Right ventricle myocardium superior (tissue), 1 donor: ENCODE results near the gene FAM110C. TPM values are rescaled to one million over a fixed set of nuclear protein-coding genes. Genes with fewer than 3 reads are reported as not detected.
"Not testable (repeated sequence)": the region's sequence is repeated elsewhere in the genome, so short reads cannot be mapped to it uniquely, and the experiment has no call there.

Source experiments
- ATAC-seq: fragments of 200-7000 bp; cut with Tn5 transposase; one replicate; pipeline ENCODE4 v1.9.1; 2020; ENCODE audit warnings: mild to moderate bottlenecking; ENCODE audit not compliant: poor library complexity
- DNase-seq: peaks from one replicate; pipeline ENCODE4 v3.0.0-alpha.2; 2020
- intact Hi-C: fragments of 100-400 bp; cut with DNase I; formaldehyde crosslinking; loops from one replicate; pipeline ENCODE4 v1.11.2; 2022
- total RNA-seq: library from RNA; stranded (reverse); fragmentation: NEBNext Ultra II Directional; extraction: Animal tissue kit (Norgen Biotek cat#: 25700); gene quantifications from one replicate; pipeline ENCODE4 v1.2.1, GENCODE V29; 2021
- donor health status: DM: no; HTN: yes; CAD: no; lungs with severe emphysema.

Gene FAM110C
- total RNA-seq, 1 donor from 2014 or later: 1.9 TPM

DNA sequence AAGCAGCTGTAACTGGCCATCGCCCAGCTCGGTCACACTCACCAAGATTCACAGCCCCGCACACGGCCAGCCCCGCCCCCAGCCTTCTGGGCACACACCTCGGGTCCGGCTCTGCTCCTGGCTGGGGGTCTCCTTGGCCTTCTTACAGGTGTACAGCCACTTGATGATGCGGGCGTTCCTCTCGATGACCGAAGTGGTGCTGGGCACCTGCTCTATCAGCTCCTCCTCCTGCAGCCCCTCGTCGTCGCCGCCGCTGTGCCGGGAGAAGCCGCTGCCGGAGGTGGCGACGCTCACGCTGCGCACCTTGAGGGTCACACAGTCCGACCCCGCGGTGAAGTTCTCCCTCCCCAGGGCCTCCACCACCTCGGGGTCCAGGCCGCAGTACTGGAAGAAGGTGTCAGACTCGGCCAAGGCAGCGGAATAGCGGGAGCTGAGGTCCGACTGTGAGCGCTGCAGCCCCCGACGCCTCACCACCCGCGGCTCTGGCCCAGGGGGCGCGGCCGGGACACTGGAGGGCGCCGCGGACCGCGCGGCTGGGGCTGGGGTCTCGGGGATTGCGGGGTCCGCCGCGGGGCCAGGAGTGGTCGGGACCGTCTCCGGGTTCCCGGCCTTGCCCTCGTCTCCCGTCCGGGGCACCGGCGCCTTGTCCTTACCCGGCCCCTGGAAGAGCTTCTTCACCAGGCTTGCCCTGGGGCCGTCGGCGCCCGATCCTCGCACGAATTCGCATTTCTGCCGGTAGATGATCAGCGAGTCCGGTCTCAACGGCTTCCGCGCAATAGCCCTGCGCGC lies 769 bp downstream of the FAM110C start:
- intact Hi-C loops: no loop called here
- no peak for ATAC-seq
- no peak for DNase-seq

DNA sequence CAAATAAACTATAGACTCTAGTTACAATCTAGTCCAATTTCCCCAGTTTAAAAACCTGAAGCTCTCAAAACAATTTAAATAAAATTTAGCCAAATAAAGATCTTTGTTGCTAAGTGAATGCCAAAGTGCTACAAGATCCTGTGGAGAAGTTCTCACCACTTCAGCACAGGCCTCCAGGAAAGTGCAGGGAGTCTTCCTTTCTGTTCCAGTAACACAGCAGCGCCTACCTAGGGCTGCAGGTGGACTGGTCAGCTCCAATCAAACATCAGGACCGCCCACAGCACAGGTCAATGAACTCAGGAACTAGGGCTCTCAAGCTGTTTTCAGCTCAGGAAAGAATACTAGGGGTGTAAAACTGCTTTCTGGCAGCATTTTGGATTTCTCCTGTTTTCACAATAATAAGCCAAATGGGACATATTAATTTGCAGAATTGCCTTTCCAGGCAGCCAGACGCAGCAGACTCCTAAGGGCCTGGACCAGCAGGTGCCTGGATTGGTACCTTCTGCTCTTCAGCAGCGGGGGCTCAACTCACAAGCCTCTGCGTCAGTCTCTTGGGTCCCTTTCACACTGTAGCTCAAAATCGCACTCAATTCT lies 1.5 kb downstream of the FAM110C start:
- intact Hi-C loops: no loop called here
- DNase-seq: no peak
- ATAC-seq: no peak

DNA sequence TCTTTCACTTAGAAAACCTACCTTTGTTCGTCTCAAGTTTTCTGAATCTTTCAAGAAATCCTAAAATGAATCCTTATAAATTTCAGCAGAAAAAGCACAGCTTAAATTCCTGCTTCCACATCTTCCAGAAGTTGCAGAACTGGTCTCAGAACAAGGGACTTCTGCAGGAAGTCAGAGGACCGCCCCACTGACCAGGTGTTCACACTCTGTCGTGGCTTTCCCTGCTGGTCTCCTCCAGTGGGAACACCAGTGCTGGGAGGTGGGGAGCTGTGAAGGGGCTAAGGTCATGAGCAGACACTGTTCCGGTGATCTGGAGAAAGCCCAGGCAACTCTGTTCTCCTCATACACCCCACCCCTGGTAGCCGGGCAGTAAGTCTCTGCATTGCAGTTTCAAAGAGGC lies 3.5 kb downstream of the FAM110C start:
- ATAC-seq (no peak), DNase-seq (no peak)
- intact Hi-C loops: no loop called here

DNA sequence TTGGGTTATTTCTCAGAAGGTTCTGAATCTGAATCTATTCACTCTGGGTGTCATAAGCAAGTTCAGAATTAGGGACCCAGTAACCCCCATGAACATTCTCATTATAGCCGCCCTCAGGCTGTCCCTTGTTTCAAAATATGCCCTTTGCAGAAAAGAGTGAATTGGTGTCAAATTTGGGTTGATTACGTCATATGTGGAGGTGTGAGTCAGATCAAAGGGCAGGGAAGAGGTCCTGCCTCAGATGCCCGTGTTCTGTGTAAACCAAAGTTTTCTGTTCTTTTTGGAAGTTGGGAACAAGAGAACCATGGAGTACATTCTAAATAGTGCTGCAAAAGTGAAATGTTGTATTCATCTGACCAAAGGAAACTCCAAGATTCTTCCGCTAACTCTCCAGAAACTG lies 5.8 kb downstream of the FAM110C start:
- no peak for DNase-seq
- intact Hi-C loops: no loop called here
- no peak for ATAC-seq

DNA sequence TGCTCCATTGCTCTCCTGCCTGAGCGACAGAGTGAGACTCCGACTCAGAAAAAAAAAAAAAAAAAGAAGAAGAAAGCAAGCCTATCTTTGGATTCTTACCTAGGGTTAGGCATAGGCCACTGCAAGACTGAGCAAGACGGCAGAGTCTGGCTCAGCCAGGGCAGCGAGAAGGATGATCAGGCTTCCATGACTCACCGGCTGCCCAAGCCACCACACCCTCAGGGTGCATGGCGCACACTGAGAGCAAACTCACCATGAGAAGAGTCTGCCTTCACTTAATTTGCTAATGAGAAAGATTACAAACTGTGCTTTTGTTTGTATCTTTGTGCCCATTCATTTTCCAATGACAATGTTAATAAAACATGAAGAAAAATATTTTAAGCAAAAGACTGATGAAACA lies 8.2 kb downstream of the FAM110C start:
- DNase-seq (no peak), ATAC-seq (no peak)
- intact Hi-C loops: no loop called here

DNA sequence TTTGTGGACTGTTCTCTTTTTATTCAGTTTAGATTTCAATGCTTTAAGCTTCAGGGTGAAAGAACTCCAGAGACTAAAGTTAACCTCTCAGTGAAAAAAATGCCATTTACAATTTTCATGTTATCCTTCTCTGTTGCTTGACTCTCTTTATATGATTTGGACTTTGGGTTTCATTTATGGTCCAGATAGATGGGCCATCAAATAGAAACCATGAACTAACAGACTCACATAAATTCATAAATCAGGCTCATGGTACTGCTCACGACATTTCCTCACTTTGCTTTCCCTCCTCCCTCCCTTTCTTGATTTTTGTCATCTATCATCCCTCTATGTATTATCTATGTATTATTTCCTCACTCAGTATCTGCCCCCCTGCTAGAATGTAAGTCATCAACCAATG lies 10.0 kb downstream of the FAM110C start:
- ATAC-seq: no peak
- no peak for DNase-seq
- intact Hi-C loops: no loop called here

DNA sequence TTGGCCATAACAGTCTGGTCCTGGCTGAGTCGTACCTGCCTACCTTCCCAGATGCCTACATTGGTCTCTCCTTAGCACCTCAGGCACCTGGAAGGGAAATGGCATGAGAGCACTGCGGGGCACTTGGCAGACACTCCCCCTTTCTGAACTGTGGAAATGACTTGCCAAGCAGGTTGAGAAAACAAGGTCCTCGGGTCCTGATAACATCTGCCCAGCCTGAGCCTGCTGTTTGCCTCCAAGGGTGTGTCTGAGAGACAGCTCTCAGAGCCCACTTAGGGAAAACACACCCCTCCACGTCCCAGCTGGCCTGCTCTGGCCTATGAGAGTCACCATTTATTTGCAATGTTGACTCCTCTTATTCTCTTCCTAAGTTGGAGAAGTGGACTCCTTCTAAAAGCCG lies 10.5 kb downstream of the FAM110C start:
- DNase-seq (no peak), ATAC-seq (peak; percentile 22)
- intact Hi-C loops: no loop called here

DNA sequence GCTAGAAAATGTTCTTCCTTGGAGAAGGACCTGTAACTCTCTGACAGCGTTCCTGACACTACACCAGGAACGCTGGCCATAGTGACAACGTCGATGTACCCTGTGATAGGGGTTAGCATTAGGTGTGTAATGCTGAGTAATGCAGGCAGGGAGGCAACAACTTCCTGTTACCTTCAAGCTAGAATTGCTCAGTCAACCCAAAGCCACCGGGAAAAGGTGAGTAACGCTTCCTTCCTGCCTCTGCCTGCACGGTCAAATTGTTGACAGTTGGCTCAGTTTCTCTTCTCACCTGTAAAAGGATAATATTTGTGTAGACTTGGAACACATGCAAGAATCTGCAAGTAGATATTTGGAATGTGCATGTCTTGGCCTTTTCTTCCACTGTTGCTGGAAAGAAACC lies 12.7 kb downstream of the FAM110C start:
- ATAC-seq: no peak
- intact Hi-C loops: no loop called here
- no peak for DNase-seq

DNA sequence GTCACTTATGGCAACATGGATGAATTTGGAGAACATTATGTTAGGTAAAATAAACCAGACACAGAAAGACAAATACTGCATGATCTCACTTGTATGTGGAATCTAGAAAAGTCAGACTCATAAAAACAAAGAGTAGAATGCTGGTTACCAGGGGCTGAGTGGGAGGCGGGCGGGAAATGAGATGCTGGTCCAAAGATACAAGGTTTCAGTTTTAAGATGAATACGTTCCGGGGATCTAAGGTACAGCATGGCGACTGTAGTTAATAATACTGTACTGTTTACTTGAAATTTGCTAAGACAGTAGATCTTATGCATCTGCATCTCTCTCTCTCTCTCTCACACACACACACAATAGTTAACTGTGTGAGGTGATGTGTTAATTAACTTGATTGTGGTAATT lies 14.2 kb downstream of the FAM110C start:
- intact Hi-C loops: no loop called here
- no peak for ATAC-seq
- DNase-seq: no peak

DNA sequence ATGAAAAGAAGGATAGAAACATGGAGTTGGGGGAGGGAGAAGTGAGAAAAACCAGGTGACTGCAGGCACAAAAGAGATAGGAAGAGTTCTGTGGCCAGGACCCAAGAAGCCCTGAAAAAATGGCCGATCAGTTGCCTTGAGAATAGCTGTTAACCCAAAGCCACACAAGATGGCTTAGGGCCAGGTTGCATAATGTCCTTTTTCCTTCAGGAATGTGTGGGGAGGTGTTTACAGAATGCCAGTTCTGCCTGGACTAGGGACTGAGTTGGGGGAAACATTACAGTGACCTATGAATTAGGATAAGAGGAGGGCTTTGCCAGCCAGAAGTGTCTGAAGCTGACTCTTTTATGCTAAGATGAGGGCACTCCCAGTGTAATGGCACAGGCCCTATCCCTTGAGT lies 17.1 kb downstream of the FAM110C start:
- ATAC-seq (no peak), DNase-seq (no peak)
- intact Hi-C loops: no loop called here

DNA sequence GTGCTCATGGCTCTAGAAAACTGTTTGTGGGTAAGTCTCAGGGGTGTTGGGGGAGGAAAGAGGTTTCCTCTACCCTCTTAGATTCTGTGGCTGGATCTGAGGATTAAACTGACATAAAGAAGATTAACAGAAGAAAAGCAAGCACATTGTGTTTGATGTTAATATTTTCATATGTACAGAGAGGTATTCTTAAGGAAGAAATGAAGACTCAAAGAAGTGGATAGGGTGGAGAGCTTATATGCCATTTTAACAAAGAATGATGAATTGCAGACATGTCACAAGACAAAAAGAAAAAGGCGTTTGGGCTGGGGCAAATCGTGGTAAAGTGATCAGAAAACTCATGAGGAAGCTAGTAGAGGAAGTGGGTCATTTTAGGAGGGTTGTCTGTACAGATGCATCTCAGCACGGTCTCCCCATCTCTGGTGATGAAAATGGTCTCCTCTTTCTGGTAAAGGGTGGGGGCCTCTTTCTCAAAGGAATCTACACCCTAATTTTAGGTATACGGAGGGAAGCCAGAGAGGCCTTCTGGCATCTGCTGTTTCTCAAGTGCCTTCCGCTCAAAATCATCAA lies 17.8 kb downstream of the FAM110C start:
- intact Hi-C loops: no loop called here
- DNase-seq (no peak), ATAC-seq (no peak)

DNA sequence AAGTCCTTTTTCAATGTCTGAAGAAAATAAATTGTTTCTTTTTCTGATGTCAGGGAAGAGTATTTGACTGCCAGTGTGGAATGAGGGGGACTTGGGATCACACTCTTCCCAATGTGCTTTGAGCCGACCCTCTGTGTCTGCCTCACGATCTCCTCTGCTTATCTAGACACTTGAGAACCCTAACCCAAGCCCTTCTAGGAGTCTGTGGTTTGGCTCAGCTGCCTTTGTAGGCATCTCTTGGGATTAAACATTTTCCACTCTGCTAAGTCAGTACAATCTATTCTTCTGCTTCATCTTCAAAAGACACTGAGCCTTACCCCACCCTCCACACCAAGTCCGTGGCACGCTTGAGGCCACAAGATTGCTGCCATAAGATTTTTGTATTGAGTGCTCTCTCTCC lies 19.4 kb downstream of the FAM110C start:
- DNase-seq (no peak), ATAC-seq (no peak)
- intact Hi-C loops: no loop called here

DNA sequence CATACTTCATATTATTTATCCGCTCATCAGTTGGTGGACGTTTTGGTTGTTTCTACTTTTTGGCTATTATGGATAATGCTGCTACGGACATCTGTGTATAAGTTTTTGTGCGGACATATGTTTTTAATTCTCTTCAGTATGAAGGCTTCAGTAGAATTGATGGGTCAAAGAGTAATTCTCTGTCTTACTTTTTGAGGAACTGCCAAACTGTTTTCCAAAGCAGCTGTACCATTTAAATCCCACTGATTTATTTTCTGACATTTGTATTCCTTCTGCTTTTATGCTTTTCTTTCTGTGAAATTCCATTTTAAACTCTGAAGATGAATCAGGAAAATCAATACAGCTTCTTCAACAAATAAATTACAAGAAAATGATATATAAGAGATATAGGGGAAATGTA lies 20.8 kb downstream of the FAM110C start:
- DNase-seq (no peak), ATAC-seq (no peak)
- intact Hi-C loops: no loop called here

DNA sequence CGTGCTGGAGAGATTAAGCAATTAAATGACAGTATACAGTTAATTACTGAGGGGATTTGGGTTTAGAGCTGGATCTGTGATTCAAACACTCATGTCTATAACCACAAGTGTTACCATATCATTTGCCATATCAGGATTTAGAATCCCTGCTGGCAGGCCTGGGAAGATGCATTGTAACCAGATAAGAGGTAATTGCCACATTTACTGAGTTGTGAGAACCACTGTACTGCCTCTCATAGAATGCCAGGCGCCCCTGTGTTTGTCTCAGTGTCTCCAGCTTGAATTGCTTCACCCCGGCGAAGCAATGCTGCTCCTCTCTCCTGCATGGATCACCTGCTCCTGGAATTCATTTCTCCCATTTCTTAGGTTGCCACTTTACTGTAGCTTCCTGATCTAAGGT lies 21.7 kb downstream of the FAM110C start:
- DNase-seq, intact Hi-C loops, ATAC-seq: not testable (repeated sequence)

DNA sequence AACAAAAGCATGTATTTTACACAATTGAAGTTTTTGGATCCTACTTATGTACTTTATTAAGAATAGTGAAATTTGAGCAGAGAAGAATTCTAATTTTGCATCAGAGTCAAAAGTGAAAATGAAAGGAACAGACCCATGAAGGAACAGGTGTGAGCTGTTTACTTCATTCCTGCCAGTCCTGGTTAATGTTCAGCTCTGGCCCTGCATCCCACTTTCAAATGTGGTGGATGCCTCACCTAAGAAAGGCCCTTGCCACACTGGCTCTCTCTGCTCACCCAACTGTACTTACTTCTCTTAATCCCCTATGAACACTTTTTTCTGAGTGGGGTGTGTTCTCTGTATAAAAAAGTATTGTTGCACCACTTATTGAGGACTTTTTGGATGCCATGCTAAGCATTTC lies 22.2 kb downstream of the FAM110C start:
- DNase-seq (no peak), ATAC-seq (no peak)
- intact Hi-C loops: no loop called here

DNA sequence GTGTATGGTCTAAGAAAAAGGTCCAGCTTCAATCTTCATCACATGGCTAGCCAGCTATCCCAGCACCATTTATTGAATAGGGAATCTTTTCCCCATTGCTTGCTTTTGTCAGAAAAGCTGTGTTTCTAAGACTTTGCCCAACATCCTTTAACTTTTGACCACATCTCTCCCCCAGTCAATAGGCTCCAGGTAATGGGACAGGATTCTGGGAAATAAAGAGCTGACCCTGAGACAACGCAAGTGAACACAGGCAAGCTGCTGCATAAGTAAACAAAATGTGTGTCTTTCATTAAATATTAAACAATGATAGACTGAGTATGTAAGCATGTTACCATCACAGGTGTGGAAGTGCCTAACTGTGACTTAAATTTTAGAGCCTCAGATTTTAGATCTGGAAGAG lies 23.0 kb downstream of the FAM110C start:
- no peak for DNase-seq
- ATAC-seq: no peak
- intact Hi-C loops: no loop called here

DNA sequence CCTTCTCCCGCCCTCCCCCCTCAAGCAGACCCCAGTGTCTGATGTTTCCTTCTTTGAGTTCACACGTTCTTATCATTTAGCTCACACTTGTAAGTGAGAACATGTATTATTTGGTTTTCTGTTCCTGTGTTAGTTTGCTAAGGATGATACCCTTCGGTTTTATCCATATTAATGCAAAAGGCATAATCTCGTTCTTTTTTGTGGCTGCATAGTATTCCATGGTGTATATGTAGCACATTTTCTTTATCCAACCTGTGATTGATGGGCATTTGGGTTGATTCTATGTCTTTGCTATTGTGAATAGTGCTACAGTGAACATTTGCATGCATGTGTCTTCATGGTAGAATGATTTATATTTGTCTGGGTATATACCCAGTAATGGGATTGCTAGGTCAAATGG lies 24.1 kb downstream of the FAM110C start:
- intact Hi-C loops, DNase-seq, ATAC-seq: not testable (repeated sequence)

DNA sequence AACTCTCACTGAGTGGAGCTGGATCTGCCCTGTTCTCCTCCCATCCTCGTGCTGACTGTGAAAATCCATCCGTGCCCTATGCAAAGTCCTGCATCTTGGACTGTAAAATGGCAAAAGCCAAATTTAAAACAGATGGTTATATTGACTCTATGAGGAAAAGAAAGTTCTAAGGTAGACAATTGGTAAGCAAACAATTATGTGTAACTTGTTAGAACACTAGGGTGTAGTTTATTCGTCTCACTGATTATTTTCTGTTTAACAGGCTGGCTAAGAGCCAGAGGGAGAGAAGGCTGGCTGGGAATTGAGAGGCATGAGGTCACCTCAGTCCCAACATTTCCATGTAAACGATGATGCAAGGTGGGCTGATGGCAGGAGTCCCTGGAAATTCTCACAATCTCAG lies 26.0 kb downstream of the FAM110C start:
- ATAC-seq, intact Hi-C loops: not testable (repeated sequence)

DNA sequence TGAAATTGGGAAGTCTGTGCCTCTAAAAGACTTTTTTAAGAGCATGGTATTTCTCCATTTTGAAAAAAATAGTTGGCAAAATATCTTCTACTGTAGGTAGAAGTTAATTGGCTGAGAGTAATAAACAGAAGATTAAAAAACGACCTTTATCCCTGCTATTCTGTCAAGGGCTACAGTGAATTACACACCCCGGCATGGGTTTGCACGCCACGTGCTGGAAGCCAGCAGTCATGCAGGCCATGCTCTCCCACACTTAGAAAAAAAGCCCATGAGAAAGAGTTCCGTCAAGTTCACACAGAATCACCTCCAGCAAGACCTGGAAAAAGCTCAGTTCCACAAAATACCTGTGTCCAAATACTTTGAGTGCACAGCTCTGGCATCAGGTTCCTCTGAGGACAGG lies 26.8 kb downstream of the FAM110C start:
- DNase-seq (no peak), ATAC-seq (no peak)
- intact Hi-C loops: no loop called here

More for the DNA sequence above, 26.0 kb downstream of the FAM110C start:
- not testable (repeated sequence) for DNase-seq
